GM23338 (cell line): ENCODE data around the gene FBXO24.

Experiments used
- CREB1 ChIP-seq: fragments of 250-450 bp; sonication (Bioruptor Pico); IDR thresholded peaks from 2 replicates; pipeline ENCODE4 v1.5.0; 2020; ENCODE audit warnings: low read depth, mild to moderate bottlenecking, moderate library complexity
- CTCF ChIP-seq, 2 experiments: fragments of 200-600 bp in 1 of 2; sonication (generic) in 1 of 2; conservative IDR thresholded peaks; 2 replicates each; pipeline versions ENCODE4 v1.5.1 to v1.6.1; 2016 to 2017; ENCODE audit warnings: antibody characterized with exemption in 2 of 2, low read depth in 2 of 2, mild to moderate bottlenecking in 2 of 2, moderate library complexity in 1 of 2
- ETS1 ChIP-seq: IDR thresholded peaks from 2 replicates; pipeline ENCODE4 v1.6.1; 2016; ENCODE audit warnings: antibody characterized with exemption
- EZH2 ChIP-seq: fragments of 200-600 bp; sonication (generic); IDR thresholded peaks from one replicate; pipeline ENCODE4 v1.8.0; 2017; ENCODE audit warnings: antibody characterized with exemption, mild to moderate bottlenecking, low read depth; ENCODE audit not compliant: unreplicated experiment
- EZH2phosphoT487 ChIP-seq: fragments of 200-600 bp; sonication (generic); IDR thresholded peaks from one replicate; pipeline ENCODE4 v1.8.1; 2018; ENCODE audit warnings: antibody characterized with exemption; ENCODE audit not compliant: unreplicated experiment
- NANOG ChIP-seq: IDR thresholded peaks from 2 replicates; pipeline ENCODE4 v1.6.1; 2016; ENCODE audit warnings: antibody characterized with exemption, borderline replicate concordance
- POLR2AphosphoS5 ChIP-seq: IDR thresholded peaks from 2 replicates; pipeline ENCODE4 v1.6.1; 2016; ENCODE audit warnings: antibody characterized with exemption, low read depth
- REST ChIP-seq: IDR thresholded peaks from one replicate; pipeline ENCODE4 v1.6.1; 2018; ENCODE audit warnings: antibody characterized with exemption; ENCODE audit not compliant: unreplicated experiment
- ZNF331 ChIP-seq: fragments of 250-450 bp; sonication (Bioruptor Pico); IDR thresholded peaks from 2 replicates; pipeline ENCODE4 v1.5.0; 2020; ENCODE audit warnings: low read depth, mild to moderate bottlenecking, moderate library complexity
- ZNF462 ChIP-seq: fragments of 250-450 bp; sonication (Bioruptor Pico); IDR thresholded peaks from 2 replicates; pipeline ENCODE4 v1.5.0; 2020; ENCODE audit warnings: mild to moderate bottlenecking, moderate library complexity

- TF ChIP-seq EZH2 (no peak), CTCF (conservative IDR thresholded peaks at IDR 0.05; ENCODE audit: low read depth in 2 of 2) (no peak), CREB1 (no peak), POLR2AphosphoS5 (no peak), EZH2phosphoT487 (no peak), REST (no peak), ZNF331 (CRISPR knock-in tag) (no peak), ETS1 (no peak), ZNF462 (CRISPR knock-in tag) (no peak), NANOG (no peak)
Measured at GRCh38 chr7:100582650-100583049, 3.5 kb upstream of the FBXO24 start.
